A204.1 (cell line): ENCODE measurements around the gene BTBD9.

Experiments used
- FAIRE-seq: peaks from 2 replicates; lab custom pipeline; 2012; peaks lifted over from hg19 to GRCh38; lab: Jason Lieb, UNC

BTBD9 gene

DNA sequence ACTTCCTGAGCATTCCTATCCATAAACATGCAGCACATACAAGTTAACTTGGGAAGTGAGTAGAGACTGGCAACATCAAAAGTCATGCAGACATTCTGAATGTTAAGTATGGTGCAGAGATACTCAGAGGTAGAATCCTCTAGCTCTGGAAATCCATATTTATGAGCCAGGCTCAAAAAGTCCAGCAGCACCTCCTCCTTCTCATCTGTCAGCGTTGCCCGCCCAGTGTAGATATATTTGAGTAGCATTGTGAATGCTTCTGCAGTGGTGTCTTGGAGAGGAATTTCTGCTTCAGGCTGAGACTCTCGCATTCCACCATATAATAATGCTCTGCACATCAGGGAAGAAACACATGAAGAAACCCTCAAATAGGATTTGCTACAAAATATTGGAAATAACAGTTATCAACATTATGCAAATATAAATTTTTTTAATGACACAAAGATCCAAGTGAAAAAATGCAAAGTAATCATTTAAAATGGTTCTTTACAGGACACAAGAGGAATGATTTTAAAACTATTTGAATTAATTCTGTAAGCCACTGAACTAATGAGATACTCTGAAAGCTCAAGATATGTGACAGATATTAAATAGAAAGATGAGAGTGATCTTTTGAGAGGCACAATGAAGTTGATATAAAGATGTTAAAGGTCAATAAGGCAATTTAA, 45.6 kb downstream of the BTBD9 start:
- no peak for FAIRE-seq

DNA sequence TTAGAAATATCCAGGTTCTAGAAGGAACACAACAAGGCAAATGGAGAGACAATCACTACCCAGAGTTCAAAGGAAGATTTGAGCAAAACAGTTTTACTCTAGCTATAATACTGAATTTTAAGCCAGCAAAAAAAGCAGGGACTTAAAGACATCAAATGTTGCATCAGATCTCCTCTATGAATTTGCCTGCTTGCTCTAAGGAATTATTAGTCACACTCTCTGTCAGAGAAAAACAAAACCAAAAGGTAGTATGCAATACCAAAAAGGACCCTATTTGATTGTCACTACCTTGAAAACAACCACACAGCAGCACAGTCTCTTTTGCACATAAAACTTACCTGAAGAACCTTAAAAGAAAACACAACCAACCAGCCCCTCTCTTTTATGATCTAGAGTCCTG, 46.3 kb downstream of the BTBD9 start:
- FAIRE-seq: no peak

DNA sequence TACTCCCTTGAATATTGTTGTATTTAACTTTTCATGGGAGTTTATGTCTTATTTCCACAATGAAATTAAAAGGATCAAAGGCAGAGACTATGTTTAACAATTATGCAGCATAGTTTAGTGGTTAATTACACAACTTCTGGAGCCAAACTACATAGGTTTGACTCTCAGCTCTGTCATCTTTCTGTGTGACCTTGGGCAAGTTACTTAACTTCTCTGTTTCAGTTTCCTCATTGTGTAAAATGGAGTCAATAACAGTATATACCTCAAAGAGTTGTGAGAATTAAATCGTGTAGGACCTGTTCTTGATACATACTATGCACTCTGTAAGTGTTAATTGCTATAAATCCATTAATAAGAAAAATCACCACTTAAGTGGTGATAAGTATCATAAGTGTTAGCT, 48.3 kb downstream of the BTBD9 start:
- no peak for FAIRE-seq

DNA sequence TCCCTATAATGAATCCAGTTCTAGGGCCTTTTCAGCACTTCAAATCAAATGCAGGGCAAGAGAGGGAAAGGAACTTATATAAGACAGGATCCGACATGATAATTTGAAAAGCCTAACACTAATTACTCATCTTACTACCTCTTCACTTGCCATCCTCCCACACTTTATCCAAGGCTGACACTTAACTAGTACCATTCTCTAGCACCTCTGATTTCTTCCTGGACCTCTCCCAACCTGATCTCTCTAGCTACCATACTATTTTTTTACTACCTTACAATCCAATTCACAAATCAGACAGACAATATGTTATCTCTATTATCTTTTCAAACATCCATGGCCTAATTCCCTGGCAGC, 50.4 kb downstream of the BTBD9 start:
- no peak for FAIRE-seq

DNA sequence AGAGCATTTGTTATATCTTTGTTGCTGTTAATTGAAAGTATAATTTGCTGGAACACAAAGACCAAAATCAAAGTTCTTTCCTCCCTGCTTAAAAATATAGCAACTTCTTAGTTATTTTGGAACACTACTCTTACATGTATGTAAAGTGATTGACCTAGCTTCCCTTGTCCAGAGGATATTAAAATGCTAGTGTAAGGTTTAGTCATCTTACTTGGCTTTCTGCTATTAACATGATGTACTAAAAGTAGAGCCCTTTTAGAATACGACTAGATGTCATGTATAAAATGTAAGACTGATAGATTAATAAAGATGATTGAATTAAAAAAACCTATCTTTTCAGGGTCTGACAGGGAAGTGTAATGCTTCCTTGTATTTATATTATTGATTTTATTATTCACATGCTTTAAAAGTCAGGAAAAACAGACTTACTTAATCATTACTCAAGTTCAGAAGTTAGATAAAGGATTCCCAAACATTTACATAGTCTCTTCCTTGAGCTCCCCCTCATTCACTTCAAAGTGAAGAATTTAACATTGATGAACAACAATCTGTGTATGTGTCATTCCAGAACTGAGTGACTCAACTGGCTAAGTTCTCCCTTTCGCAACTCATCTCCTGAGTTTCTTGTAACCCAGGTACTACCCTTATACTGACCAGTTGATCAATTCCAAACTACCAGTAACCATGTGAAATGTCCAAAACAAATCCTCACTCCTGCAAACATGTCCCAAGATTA, 50.9 kb downstream of the BTBD9 start:
- FAIRE-seq: no peak

DNA sequence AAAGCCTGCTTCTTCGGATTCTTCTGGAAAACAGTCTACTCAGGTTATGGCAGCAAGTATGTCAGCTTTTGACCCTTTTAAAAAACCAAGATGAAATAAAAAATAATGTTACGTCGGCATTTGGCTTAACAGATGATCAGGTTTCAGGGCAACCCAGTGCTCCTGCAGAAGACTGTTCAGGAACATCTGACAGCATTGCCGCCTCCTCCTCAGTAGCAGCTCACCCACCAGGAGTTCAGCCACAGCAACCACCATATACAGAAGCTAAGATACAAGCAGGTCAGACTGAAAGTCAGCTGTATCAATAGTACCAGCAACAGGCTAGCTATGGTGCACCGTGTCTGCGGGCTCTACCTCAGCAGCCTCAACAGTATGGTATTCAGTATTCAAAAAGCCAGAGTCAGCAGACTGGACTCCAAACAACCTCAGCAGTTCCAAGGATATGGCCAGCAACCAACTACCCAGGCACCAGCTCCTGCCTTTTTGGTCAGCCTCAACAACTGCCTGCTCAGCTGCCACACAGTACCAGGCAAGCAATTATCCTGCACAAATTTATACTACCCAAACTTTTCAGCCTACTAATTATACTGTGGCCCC, 51.9 kb downstream of the BTBD9 start:
- FAIRE-seq: no peak

DNA sequence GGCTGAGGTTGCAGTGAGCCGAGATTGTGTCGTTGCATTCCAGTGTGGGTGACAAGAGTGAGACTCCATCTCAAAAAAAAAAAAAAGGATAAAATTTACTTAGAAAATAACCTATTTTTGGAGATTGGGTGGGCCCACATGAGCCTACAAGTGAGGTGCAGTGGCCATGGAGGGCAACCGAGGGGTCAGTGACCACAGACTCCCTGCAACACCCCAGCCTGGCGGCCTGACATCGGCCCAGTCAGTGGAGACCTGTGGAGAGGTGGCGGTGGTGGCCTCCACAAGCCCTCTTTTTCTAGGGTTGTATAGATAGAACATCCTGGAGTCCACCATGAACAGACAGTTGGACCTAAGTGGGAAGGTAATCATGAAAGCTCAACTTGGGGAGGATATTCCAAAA, 52.7 kb downstream of the BTBD9 start:
- no peak for FAIRE-seq

DNA sequence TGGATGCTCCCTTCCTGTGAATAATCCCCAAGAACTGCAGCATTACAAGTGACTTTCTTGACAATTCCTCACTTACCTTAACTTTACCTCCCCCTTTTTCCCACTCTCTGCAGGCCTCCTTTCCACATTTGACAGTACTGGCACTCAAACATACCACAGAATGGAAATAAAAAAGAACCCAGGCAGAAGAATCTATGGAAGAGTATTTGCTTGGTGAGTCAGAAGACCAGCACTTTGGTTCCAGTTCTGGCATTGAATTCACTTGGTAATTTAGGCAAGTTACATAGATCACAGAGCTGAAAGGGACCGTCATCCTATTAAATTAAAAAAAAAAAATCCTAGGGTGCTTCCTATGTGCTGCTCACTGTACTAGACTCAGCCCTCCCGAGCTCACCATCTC, 55.0 kb downstream of the BTBD9 start:
- no peak for FAIRE-seq

DNA sequence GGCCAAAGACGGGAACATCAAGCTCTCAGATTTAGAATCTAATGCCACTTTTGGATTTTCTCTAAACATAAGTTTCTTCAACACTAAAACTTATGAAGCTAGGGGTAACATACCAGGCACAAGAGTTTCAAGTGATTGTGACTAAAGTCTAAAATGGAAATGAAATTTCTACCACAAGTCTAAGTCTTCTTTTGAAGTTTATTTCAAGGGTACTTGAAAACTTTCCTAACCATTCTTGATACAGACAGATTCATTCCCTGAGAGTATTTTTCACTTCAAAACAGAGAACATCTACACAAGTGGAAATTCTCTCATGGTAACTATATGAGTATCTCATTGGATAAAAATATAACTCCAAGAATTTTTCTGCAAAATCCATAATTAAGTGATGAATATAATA, 56.2 kb downstream of the BTBD9 start:
- FAIRE-seq: no peak

DNA sequence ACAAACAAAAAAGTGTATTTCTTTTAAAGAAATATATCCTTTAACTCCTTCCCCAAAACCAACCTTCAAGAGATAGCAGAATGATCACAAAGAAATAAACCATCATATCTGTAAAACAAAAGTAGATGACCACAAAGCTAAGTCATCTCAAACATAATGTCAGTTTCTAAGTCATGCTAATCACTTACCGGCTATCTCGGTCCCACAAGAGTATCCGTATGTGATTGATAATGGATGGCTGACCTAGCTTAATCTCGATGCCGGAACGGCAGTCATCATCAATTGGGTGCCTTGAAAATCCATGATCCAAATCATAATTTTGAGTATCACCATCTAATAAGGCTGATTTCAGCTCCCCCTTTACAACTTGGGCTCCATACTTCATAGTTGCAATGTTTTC, 59.7 kb downstream of the BTBD9 start:
- FAIRE-seq: no peak

DNA sequence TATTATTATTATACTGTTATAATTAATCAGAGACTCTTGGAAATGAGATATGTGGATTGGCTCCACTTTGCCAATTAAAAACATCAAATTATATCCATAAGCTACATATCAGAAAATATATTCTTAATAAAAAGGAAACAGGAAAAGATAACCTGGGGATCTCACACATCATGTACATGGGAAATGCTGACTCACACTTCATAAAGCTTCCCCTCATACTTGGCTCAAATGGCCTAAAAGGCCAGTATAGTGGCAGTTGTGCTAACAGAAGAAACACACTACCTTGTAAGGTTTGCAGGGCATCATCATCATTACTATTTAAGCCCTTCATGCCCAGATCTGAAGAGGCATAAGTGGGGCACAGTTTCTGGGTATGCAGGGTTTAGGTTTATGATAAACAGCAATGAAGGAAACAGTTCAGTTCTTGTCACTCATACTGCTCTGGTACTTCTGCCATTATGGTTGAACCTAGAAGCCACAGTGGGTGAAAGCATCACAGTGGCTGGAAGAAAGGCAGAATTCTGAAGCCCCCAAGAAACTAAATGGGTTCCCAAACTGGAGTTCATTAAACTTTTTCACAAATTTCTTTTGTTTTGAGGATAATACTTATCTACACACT, 60.6 kb downstream of the BTBD9 start:
- peak; percentile 11 for FAIRE-seq

DNA sequence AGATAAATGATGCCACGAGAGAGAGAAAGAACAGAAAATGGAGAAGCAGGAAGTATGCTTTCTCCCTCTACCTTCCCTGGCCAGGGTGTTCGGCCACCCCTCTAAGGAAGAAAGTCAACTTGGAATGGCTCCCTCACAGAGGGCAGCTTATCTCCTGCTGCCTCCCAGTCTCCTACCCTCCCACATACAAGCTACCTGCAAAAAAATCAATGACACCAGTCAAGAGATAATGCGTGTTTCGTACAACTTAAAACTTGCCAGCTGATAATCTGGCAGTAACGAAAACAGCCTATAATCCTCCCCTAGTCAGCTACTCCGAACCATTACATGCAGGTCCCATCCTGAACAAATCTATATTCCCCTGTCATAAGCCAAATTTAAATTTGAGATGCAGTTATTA, 61.7 kb downstream of the BTBD9 start:
- FAIRE-seq: no peak

DNA sequence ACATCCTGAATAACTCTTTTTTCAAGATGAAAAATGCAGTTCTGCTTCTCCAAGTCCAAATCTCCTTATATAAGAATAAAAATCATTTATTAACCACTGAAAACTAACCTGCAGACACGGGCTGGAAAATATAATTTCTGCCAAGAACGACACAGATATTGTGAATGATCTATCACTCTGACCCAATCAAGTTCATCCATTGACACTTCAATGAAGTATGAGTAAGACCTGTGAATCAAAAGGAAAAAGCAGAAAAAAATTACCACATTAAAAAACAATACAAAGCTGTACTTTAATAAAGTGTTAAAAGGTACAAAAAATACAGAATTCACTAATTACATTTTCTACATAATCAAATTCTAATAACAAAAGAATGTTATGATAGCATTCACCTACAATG, 62.2 kb downstream of the BTBD9 start:
- FAIRE-seq: no peak

DNA sequence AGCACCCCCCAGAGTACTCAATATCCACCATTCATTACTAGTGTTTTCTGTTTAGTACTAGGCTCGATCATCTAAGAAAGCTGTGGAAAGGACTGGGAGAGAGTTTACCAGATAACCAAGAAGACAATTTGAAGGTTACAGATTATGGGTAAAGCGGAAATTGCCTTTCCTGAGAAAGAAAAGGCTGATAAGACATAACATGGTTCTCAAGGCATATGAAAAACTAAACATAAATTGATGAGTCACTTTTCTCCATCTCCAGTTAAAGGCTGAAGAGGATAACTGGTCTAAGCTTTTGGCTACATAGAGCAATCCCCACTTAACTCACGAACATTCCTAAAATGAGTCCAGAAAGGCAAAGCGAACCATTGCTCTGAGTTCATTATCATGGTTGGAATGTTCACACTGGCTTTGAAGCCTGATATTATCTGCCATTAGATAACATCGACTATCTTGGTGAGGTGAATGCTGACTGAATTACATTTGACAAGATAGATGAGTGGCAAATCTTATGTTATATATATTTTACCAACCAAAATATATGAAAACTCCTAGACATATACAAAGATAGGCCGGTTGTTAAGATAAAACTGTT, 65.8 kb downstream of the BTBD9 start:
- FAIRE-seq: no peak

DNA sequence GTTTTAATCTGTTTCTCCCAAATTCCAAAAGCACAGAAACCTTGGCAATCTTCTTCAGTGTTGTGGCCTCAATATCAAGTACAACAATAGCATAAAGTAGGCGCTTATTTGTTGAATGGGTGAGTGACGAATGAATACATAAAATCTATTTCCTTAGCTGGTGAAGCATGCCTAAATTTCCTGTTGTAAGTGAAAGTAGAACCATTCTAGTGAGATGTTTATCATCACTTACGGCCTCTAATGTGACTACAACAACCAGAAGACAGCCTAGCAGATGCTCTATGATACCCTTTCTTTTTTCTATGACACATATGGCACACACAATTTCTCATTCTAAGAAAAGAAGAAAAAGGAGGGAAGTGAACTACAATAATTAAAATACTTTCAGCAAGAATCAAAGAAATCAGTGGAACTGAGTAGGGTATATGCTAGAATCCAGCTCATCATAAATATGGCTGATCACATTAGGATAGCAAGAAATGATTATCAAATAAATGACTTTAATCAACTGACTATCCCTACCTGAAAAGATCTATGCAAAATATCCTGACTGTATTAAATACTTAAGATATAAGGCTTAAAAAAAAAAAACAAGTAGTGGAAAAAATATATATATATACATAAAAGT, 67.4 kb downstream of the BTBD9 start:
- FAIRE-seq: no peak

DNA sequence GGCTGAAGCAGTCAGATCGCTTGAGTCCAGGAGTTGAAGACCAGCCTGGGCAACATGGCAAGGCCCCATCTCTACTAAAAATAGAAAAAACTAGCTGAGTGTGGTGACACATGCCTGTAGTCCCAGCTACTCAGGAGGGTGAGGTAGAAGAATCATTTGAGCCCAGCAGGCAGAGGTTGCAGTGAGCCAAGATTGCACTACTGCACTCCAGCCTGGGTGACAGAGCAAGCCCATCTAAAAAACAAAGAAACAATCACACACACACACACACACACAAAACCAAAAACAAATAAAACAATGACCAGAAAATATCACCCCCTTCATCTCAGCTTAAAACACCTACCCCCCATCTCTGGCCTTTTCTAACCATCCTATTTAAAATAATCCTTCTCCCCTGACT, 68.0 kb downstream of the BTBD9 start:
- no peak for FAIRE-seq

DNA sequence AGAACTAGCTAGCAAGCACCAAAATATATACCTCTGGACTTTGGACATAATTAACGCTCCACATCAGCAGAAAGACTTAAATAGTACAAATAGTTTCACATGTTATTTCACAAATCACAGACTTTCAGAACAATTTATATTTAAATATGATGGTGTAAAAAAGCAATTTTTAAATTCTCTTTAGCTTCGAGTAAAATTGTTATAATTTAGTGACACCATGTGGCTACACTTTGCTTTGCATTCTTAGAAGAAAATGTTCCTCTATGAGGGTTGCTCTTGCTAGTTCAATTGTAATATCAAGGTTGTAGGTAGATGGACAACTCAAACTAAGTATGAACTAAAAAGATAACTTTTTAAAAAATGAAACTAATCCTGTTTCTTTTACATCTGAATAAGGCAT, 69.0 kb downstream of the BTBD9 start:
- peak; percentile 96 for FAIRE-seq

DNA sequence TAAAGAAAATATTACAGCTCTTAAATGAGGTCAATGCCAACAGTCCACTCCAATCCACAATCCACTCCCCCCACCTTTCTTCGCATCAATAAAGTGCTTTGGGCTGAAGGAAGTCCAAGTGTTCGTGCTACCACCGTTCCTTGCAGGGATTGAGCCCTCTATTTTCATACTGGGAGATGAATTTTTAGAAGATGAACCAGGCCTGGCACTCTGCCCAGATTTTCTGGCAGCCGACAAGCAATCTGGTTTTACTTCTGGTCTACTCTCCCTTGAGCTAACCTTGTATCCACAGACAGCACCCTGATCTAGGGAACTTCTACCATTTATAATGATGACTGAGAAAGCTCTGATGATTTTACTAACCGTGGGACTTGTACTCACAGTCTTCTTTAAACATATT, 72.3 kb downstream of the BTBD9 start:
- no peak for FAIRE-seq

DNA sequence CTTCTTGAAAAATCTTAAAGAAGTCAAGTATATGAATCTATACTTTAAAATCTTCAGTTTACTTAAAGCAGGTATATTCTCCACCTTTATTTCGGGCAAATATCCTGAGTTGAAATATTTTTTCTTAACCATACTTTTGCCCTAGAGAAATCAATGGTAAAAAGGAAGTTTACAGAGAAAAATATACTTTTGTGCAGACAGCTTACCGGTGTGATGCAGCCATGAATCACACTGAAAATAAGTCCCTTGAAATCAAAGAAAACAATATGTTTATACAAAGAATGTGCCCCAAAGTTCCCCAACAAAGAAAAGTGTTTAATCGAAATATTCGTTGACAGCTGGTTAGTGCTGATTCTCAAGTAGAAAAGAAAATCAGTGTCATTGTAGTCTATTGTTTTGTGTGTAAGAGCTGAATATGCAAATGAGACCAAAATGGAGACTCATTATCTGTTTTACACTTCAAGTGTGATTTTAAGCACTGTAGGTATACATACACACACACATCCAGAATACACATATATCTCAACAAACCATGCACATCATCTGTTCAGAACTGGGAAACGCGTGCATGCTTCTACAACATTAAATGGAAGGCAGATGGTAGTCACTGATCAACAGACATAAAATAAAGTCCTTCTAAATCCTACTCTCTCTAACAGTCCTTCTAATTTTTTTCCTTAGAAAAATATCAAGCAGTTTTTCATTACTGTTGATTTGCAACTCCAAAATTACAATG, 73.3 kb downstream of the BTBD9 start:
- no peak for FAIRE-seq

DNA sequence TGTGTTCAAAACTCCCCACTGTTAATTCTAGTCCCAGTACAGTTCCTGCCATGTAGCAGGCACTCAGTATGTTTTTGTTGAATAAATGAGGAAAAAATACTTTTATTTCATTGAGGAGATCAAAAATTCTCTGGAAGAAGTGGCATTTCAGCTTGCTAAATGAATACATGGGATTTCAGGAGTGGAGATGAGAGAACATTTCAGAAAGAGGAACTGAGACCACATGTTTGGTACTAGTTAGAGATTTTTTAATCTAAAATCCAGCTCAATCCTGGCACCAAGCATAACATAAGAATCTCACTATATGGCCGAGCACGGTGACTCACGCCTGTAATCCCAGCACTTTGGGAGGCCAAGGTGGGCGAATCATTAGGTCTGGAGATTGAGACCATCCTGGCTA, 75.4 kb downstream of the BTBD9 start:
- FAIRE-seq: no peak

DNA sequence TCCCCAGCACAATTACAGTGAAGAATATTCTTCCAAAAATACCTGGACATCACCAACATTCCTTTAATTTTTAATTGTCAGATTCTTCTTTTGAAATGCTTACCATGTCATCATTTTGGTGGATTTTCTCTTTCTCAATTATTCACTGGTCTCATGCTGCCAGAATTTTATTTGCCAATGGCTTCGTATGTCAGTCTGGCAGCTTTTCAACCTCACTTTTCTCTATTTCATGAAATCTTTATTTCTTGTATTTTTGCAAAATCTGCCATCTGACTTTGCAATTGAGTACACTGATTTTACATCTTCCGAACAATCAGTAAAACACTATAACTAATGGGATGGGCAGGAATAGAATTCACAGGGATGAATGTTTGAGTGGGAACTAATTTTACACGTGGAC, 84.1 kb downstream of the BTBD9 start:
- FAIRE-seq: no peak
